ENCODE results near the gene ATF1.

The ATF1 gene

GRCh38 chr12:50720085-50720484 is 43.8 kb upstream of the ATF1 start:
- TF ChIP-seq CTCF (IDR thresholded peaks at IDR 0.05; ENCODE audit: low read depth, low read length, poor library complexity, severe bottlenecking), result no peak
- TF ChIP-seq EZH2phosphoT487 (IDR thresholded peaks at IDR 0.05; ENCODE audit: borderline replicate concordance, low read length), result no peak
- 0 out of 2 replicates have a peak, but pooled peaks cover 2% of the 10 kb centered on the region for H3F3A ChIP-seq (ENCODE audit: control insufficient read depth, insufficient read depth)
- no peak overlapping the region for H3K4me2 ChIP-seq (ENCODE audit: low read length)
- H4K20me1 ChIP-seq (ENCODE audit: control insufficient read depth, insufficient read depth, low read depth, low read length), result no peaks in the 10 kb centered on the region
- H3K27ac ChIP-seq (ENCODE audit: low read depth, low read length), result no peak overlapping the region
- no peaks in the 10 kb centered on the region for H3K9me3 ChIP-seq (ENCODE audit: control insufficient read depth, insufficient read depth, low read length)
- H3K36me3 ChIP-seq (ENCODE audit: control insufficient read depth, low read length), result peaks cover 25% of the 10 kb centered on the region; the same call in 1 of the 2 replicates
- no peak overlapping the region for H3K4me3 ChIP-seq (ENCODE audit: low read length)
- H3K4me1 ChIP-seq (ENCODE audit: control insufficient read depth, low read length), result peaks cover 4% of the 10 kb centered on the region; the same call in 1 of the 2 replicates
- no peaks in the 10 kb centered on the region for H3K79me2 ChIP-seq (ENCODE audit: control insufficient read depth, low read length)
- no peaks in the 10 kb centered on the region for H3K27me3 ChIP-seq (ENCODE audit: control insufficient read depth, low read length)
- H3K9me2 ChIP-seq (replicated peaks; ENCODE audit: control insufficient read depth, low read length), result no peaks in the 10 kb centered on the region

GRCh38 chr12:50720501-50720900 is 43.4 kb upstream of the ATF1 start:
- Histone ChIP-seq H4K20me1 (ENCODE audit: control insufficient read depth, insufficient read depth, low read depth, low read length) (no peaks in the 10 kb centered on the region), H3K4me2 (ENCODE audit: low read length) (no peak overlapping the region), H3K4me3 (ENCODE audit: low read length) (no peak overlapping the region), H3F3A (ENCODE audit: control insufficient read depth, insufficient read depth) (0 out of 2 replicates have a peak, but pooled peaks cover 2% of the 10 kb centered on the region), H3K36me3 (ENCODE audit: control insufficient read depth, low read length) (peaks cover 23% of the 10 kb centered on the region; the same call in 1 of the 2 replicates), H3K27ac (ENCODE audit: low read depth, low read length) (no peak overlapping the region), H3K79me2 (ENCODE audit: control insufficient read depth, low read length) (no peaks in the 10 kb centered on the region), H3K27me3 (ENCODE audit: control insufficient read depth, low read length) (no peaks in the 10 kb centered on the region), H3K9me2 (replicated peaks; ENCODE audit: control insufficient read depth, low read length) (no peaks in the 10 kb centered on the region), H3K9me3 (ENCODE audit: control insufficient read depth, insufficient read depth, low read length) (no peaks in the 10 kb centered on the region), H3K4me1 (ENCODE audit: control insufficient read depth, low read length) (peaks cover 4% of the 10 kb centered on the region; the same call in 1 of the 2 replicates)
- TF ChIP-seq CTCF (IDR thresholded peaks at IDR 0.05; ENCODE audit: low read depth, low read length, poor library complexity, severe bottlenecking), result no peak

GRCh38 chr12:50723865-50724264 is 40.0 kb upstream of the ATF1 start:
- no peaks in the 10 kb centered on the region for H3K27me3 ChIP-seq (ENCODE audit: control insufficient read depth, low read length)
- H3K9me3 ChIP-seq (ENCODE audit: control insufficient read depth, insufficient read depth, low read length), result no peaks in the 10 kb centered on the region
- no peak overlapping the region for H3K4me3 ChIP-seq (ENCODE audit: low read length)
- H3K79me2 ChIP-seq (ENCODE audit: control insufficient read depth, low read length), result no peaks in the 10 kb centered on the region
- no peaks in the 10 kb centered on the region for H4K20me1 ChIP-seq (ENCODE audit: control insufficient read depth, insufficient read depth, low read depth, low read length)
- H3F3A ChIP-seq (ENCODE audit: control insufficient read depth, insufficient read depth), result no peaks in the 10 kb centered on the region
- TF ChIP-seq EZH2phosphoT487 (IDR thresholded peaks at IDR 0.05; ENCODE audit: borderline replicate concordance, low read length) (no peak), CTCF (IDR thresholded peaks at IDR 0.05; ENCODE audit: low read depth, low read length, poor library complexity, severe bottlenecking) (no peak)
- no peak overlapping the region for H3K4me2 ChIP-seq (ENCODE audit: low read length)
- H3K9me2 ChIP-seq (replicated peaks; ENCODE audit: control insufficient read depth, low read length), result no peaks in the 10 kb centered on the region
- H3K36me3 ChIP-seq (ENCODE audit: control insufficient read depth, low read length), result peaks cover 31% of the 10 kb centered on the region; the same call in 1 of the 2 replicates
- peaks cover 4% of the 10 kb centered on the region; the same call in 1 of the 2 replicates for H3K4me1 ChIP-seq (ENCODE audit: control insufficient read depth, low read length)
- H3K27ac ChIP-seq (ENCODE audit: low read depth, low read length), result no peak overlapping the region

Data from DOHH2 (cell line).